Measurements from ENCODE around the gene PPM1D.

PPM1D gene

GRCh38 chr17:60677308-60678117 is 77.5 kb downstream of the PPM1D start, which contains the start of gene BCAS3 (continued):
- TF ChIP-seq ZNF423 (tag by site-specific recombination; IDR thresholded peaks at IDR 0.05) (no peak), ZIC2 (tag by site-specific recombination; IDR thresholded peaks at IDR 0.05) (no peak), ZNF544 (tag by site-specific recombination; IDR thresholded peaks at IDR 0.05) (no peak), GLI4 (tag by site-specific recombination; IDR thresholded peaks at IDR 0.05) (peak; percentile 22; the same call in 1 of the 2 replicates), ZNF777 (tag by site-specific recombination; IDR thresholded peaks at IDR 0.05; ENCODE audit: borderline replicate concordance) (peak; percentile 78), ZNF132 (tag by site-specific recombination; IDR thresholded peaks at IDR 0.05; ENCODE audit: borderline replicate concordance) (no peak), ZBTB44 (tag by site-specific recombination; IDR thresholded peaks at IDR 0.05) (no peak), ZBTB49 (tag by site-specific recombination; IDR thresholded peaks at IDR 0.05; ENCODE audit: low read depth) (no peak), EGR2 (tag by site-specific recombination; IDR thresholded peaks at IDR 0.05; ENCODE audit: low read depth) (no peak), ZFP3 (tag by site-specific recombination; IDR thresholded peaks at IDR 0.05; ENCODE audit: low read depth) (no peak), ZNF18 (tag by site-specific recombination; IDR thresholded peaks at IDR 0.05) (no peak), ZNF140 (tag by site-specific recombination; IDR thresholded peaks at IDR 0.05) (no peak), GFI1B (tag by site-specific recombination; IDR thresholded peaks at IDR 0.05) (no peak), ZNF747 (tag by site-specific recombination; IDR thresholded peaks at IDR 0.05) (no peak), CTCF (tag by site-specific recombination; IDR thresholded peaks at IDR 0.05) (no peak), SP2 (tag by site-specific recombination; IDR thresholded peaks at IDR 0.05) (peak; percentile 97), ZNF404 (tag by site-specific recombination; IDR thresholded peaks at IDR 0.05) (no peak), ZNF37A (tag by site-specific recombination; IDR thresholded peaks at IDR 0.05) (no peak), IKZF3 (tag by site-specific recombination; IDR thresholded peaks at IDR 0.05) (no peak), ZNF548 (tag by site-specific recombination; IDR thresholded peaks at IDR 0.05) (no peak)
- TF ChIP-seq, protein P1, sequence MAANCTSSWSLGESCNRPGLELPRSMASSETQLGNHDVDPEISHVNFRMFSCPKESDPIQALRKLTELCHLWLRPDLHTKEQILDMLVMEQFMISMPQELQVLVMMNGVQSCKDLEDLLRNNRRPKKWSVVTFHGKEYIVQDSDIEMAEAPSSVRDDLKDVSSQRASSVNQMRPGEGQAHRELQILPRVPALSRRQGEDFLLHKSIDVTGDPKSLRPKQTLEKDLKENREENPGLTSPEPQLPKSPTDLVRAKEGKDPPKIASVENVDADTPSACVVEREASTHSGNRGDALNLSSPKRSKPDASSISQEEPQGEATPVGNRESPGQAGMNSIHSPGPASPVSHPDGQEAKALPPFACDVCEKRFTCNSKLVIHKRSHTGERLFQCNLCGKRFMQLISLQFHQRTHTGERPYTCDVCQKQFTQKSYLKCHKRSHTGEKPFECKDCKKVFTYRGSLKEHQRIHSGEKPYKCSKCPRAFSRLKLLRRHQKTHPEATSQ (tag by site-specific recombination; IDR thresholded peaks at IDR 0.05): peak; percentile 86
- TF ChIP-seq, protein P2, sequence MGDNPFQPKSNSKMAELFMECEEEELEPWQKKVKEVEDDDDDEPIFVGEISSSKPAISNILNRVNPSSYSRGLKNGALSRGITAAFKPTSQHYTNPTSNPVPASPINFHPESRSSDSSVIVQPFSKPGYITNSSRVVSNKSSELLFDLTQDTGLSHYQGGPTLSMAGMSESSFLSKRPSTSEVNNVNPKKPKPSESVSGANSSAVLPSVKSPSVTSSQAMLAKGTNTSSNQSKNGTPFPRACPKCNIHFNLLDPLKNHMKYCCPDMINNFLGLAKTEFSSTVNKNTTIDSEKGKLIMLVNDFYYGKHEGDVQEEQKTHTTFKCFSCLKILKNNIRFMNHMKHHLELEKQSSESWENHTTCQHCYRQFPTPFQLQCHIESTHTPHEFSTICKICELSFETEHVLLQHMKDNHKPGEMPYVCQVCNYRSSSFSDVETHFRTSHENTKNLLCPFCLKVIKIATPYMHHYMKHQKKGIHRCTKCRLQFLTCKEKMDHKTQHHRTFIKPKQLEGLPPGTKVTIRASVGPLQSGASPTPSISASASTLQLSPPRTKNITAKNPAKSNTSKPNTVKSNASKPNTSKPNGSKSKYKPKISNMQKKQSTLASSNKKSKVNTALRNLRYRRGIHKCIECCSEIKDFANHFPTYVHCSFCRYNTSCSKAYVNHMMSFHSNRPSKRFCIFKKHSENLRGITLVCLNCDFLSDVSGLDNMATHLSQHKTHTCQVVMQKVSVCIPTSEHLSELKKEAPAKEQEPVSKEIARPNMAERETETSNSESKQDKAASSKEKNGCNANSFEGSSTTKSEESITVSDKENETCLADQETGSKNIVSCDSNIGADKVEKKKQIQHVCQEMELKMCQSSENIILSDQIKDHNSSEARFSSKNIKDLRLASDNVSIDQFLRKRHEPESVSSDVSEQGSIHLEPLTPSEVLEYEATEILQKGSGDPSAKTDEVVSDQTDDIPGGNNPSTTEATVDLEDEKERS (tag by site-specific recombination; IDR thresholded peaks at IDR 0.05): no peak
- TF ChIP-seq, protein P3, sequence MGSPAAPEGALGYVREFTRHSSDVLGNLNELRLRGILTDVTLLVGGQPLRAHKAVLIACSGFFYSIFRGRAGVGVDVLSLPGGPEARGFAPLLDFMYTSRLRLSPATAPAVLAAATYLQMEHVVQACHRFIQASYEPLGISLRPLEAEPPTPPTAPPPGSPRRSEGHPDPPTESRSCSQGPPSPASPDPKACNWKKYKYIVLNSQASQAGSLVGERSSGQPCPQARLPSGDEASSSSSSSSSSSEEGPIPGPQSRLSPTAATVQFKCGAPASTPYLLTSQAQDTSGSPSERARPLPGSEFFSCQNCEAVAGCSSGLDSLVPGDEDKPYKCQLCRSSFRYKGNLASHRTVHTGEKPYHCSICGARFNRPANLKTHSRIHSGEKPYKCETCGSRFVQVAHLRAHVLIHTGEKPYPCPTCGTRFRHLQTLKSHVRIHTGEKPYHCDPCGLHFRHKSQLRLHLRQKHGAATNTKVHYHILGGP (tag by site-specific recombination; IDR thresholded peaks at IDR 0.05): no peak
- TF ChIP-seq, protein P4, sequence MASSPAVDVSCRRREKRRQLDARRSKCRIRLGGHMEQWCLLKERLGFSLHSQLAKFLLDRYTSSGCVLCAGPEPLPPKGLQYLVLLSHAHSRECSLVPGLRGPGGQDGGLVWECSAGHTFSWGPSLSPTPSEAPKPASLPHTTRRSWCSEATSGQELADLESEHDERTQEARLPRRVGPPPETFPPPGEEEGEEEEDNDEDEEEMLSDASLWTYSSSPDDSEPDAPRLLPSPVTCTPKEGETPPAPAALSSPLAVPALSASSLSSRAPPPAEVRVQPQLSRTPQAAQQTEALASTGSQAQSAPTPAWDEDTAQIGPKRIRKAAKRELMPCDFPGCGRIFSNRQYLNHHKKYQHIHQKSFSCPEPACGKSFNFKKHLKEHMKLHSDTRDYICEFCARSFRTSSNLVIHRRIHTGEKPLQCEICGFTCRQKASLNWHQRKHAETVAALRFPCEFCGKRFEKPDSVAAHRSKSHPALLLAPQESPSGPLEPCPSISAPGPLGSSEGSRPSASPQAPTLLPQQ (tag by site-specific recombination; IDR thresholded peaks at IDR 0.05): no peak; the same call in 1 of the 2 replicates

Data from HEK293 (cell line).